WTC11 (cell line): ENCODE data around the gene ST6GALNAC3. TPM values are rescaled to one million over a fixed set of nuclear protein-coding genes. Genes with fewer than 3 reads are reported as not detected.

Experiments
- ATAC-seq: fragments of 200-7000 bp; cut with Tn5 transposase; 2 replicates; pipeline ENCODE4 v1.10.0; 2021; ENCODE audit warnings: mild to moderate bottlenecking, moderate library complexity
- CTCF ChIA-PET: fragments of 300-600 bp; sonication (Branson Sonifier 250); formaldehyde crosslinking; loops from one replicate; lab custom pipeline; 2021; ENCODE audit warnings: antibody characterized with exemption; lab: Charles Lee
- POLR2A ChIA-PET: fragments of 350-600 bp; sonication (Branson Sonifier 250); formaldehyde crosslinking; loops from one replicate; lab custom pipeline; 2021; ENCODE audit warnings: antibody characterized with exemption; lab: Charles Lee
- DNase-seq: peaks from one replicate; pipeline ENCODE4 v3.0.0; 2021; ENCODE audit warnings: low spot score
- H3K27ac Mint-ChIP-seq: 2 replicates; pipeline ENCODE4 v1.8.0; 2021; ENCODE audit warnings: mixed read lengths
- H3K27me3 Mint-ChIP-seq: 2 replicates; pipeline ENCODE4 v1.8.0; 2021; ENCODE audit warnings: low read depth, mild to moderate bottlenecking, moderate library complexity, mixed read lengths
- H3K36me3 Mint-ChIP-seq: 2 replicates; pipeline ENCODE4 v1.8.0; 2021; ENCODE audit warnings: mixed read lengths
- H3K4me1 Mint-ChIP-seq: 2 replicates; pipeline ENCODE4 v1.8.0; 2022; ENCODE audit warnings: mixed read lengths
- H3K4me3 Mint-ChIP-seq: 2 replicates; pipeline ENCODE4 v1.8.0; 2021; ENCODE audit warnings: mild to moderate bottlenecking, moderate library complexity, mixed read lengths
- H3K9me3 Mint-ChIP-seq: 2 replicates; pipeline ENCODE4 v1.8.0; 2021; ENCODE audit warnings: mixed read lengths
- CREB1 ChIP-seq: sonication (generic); formaldehyde crosslinking; IDR thresholded peaks from 2 replicates; pipeline ENCODE4 v1.8.0; 2023; ENCODE audit warnings: mild to moderate bottlenecking, missing genetic modification reagents
- E2F5 ChIP-seq: sonication (generic); formaldehyde crosslinking; IDR thresholded peaks from 2 replicates; pipeline ENCODE4 v1.8.1; 2022; ENCODE audit warnings: mild to moderate bottlenecking, moderate library complexity, missing genetic modification reagents
- EMX1 ChIP-seq: fragments of 250-450 bp; sonication (Bioruptor Pico); IDR thresholded peaks from 2 replicates; pipeline ENCODE4 v1.8.0; 2021; ENCODE audit warnings: mild to moderate bottlenecking
- HMGXB4 ChIP-seq: sonication (generic); formaldehyde crosslinking; IDR thresholded peaks from 2 replicates; pipeline ENCODE4 v1.8.1; 2023; ENCODE audit warnings: mild to moderate bottlenecking, moderate library complexity, missing genetic modification reagents
- JAZF1 ChIP-seq: fragments of 250-450 bp; sonication (Bioruptor Pico); IDR thresholded peaks from 2 replicates; pipeline ENCODE4 v1.9.0; 2021; ENCODE audit warnings: moderate library complexity, mild to moderate bottlenecking, inconsistent platforms
- JUN ChIP-seq: sonication (generic); formaldehyde crosslinking; IDR thresholded peaks from 2 replicates; pipeline ENCODE4 v1.8.0; 2023; ENCODE audit warnings: mild to moderate bottlenecking, missing genetic modification reagents
- MAX ChIP-seq: sonication (generic); formaldehyde crosslinking; IDR thresholded peaks from 2 replicates; pipeline ENCODE4 v1.8.0; 2022; ENCODE audit warnings: mild to moderate bottlenecking, missing genetic modification reagents
- MLX ChIP-seq: sonication (generic); formaldehyde crosslinking; IDR thresholded peaks from 2 replicates; pipeline ENCODE4 v1.8.1; 2023; ENCODE audit warnings: mild to moderate bottlenecking, missing genetic modification reagents, moderate library complexity
- NR1H2 ChIP-seq: sonication (generic); formaldehyde crosslinking; IDR thresholded peaks from 2 replicates; pipeline ENCODE4 v1.9.0; 2021; ENCODE audit warnings: mild to moderate bottlenecking, moderate library complexity, missing genetic modification reagents
- NR2C2 ChIP-seq: sonication (generic); formaldehyde crosslinking; IDR thresholded peaks from 2 replicates; pipeline ENCODE4 v1.8.0; 2022; ENCODE audit warnings: mild to moderate bottlenecking, missing genetic modification reagents
- OVOL2 ChIP-seq: fragments of 250-450 bp; sonication (Bioruptor Pico); IDR thresholded peaks from 2 replicates; pipeline ENCODE4 v1.9.0; 2021; ENCODE audit warnings: mild to moderate bottlenecking, borderline replicate concordance
- PRDM15 ChIP-seq: sonication (generic); formaldehyde crosslinking; IDR thresholded peaks from 2 replicates; pipeline ENCODE4 v1.8.0; 2022; ENCODE audit warnings: missing genetic modification reagents
- SMAD4 ChIP-seq: sonication (generic); formaldehyde crosslinking; IDR thresholded peaks from 2 replicates; pipeline ENCODE4 v1.8.0; 2022; ENCODE audit warnings: mild to moderate bottlenecking, missing genetic modification reagents
- STAT6 ChIP-seq: sonication (generic); formaldehyde crosslinking; conservative IDR thresholded peaks from 2 replicates; pipeline ENCODE4 v1.8.1; 2023; ENCODE audit warnings: mild to moderate bottlenecking, low read depth, missing genetic modification reagents, moderate library complexity
- TP53 ChIP-seq: sonication (generic); formaldehyde crosslinking; IDR thresholded peaks from 2 replicates; pipeline ENCODE4 v1.8.1; 2023; ENCODE audit warnings: mild to moderate bottlenecking, missing genetic modification reagents
- USF2 ChIP-seq: sonication (generic); formaldehyde crosslinking; IDR thresholded peaks from 2 replicates; pipeline ENCODE4 v1.8.1; 2023; ENCODE audit warnings: mild to moderate bottlenecking, missing genetic modification reagents, moderate library complexity
- ZNF317 ChIP-seq: sonication (generic); formaldehyde crosslinking; IDR thresholded peaks from 2 replicates; pipeline ENCODE4 v1.8.1; 2023; ENCODE audit warnings: low read depth, mild to moderate bottlenecking, moderate library complexity, missing genetic modification reagents, borderline replicate concordance
- ZNF425 ChIP-seq: fragments of 250-450 bp; sonication (Bioruptor Pico); conservative IDR thresholded peaks from 2 replicates; pipeline ENCODE4 v1.9.0; 2021; ENCODE audit warnings: mild to moderate bottlenecking
- ZSCAN18 ChIP-seq: fragments of 250-450 bp; sonication (Bioruptor Pico); IDR thresholded peaks from 2 replicates; pipeline ENCODE4 v2.1.2; 2022; ENCODE audit warnings: mild to moderate bottlenecking, moderate library complexity
- total RNA-seq: library from RNA; stranded (reverse); gene quantifications from 3 replicates; pipeline ENCODE4 v1.2.3, GENCODE V29; 2021

ST6GALNAC3 gene
- total RNA-seq, 1 experiment from 2014 or later = 11.9 TPM

GRCh38 chr1:76477156-76477555 is 402.6 kb downstream of the ST6GALNAC3 start (continued):
- no peak for TF ChIP-seq MAX (CRISPR knock-in tag)
- no peak for TF ChIP-seq JAZF1 (CRISPR knock-in tag)
- TF ChIP-seq NR1H2 (CRISPR knock-in tag) = no peak
- TF ChIP-seq ZNF425 (CRISPR knock-in tag) = no peak
- no peak for TF ChIP-seq MLX
- no peak for TF ChIP-seq HMGXB4 (CRISPR knock-in tag)
- no peak for TF ChIP-seq EMX1 (CRISPR knock-in tag)
- no peak for TF ChIP-seq PRDM15
- no peak for TF ChIP-seq TP53 (CRISPR knock-in tag)

- Mint-ChIP-seq H3K27me3 (no peaks in the 10 kb centered on the region; the same call in 1 of the 2 replicates), H3K27ac (no peak overlapping the region), H3K4me3 (no peak overlapping the region), H3K4me1 (no peaks in the 10 kb centered on the region), H3K36me3 (peaks cover 3% of the 10 kb centered on the region; the same call in 1 of the 2 replicates)
- no peak for DNase-seq
- no peak for ATAC-seq
- TF ChIP-seq JUN (no peak), NR2C2 (CRISPR knock-in tag) (no peak), ZNF317 (CRISPR knock-in tag) (no peak), E2F5 (CRISPR knock-in tag) (no peak), OVOL2 (CRISPR knock-in tag) (no peak)
- TF ChIP-seq, all 79 proteins: peak for 0
- CTCF ChIA-PET = no interaction called here
- H3K9me3 Mint-ChIP-seq = peaks cover 11% of the 10 kb centered on the region
- POLR2A ChIA-PET = no interaction called here
Measured at GRCh38 chr1:76480827-76481226, 406.3 kb downstream of the ST6GALNAC3 start.

- Mint-ChIP-seq H3K27me3 (no peaks in the 10 kb centered on the region; the same call in 1 of the 2 replicates), H3K36me3 (peaks cover 3% of the 10 kb centered on the region; the same call in 1 of the 2 replicates), H3K4me3 (no peak overlapping the region), H3K9me3 (peaks cover 6% of the 10 kb centered on the region), H3K4me1 (no peaks in the 10 kb centered on the region), H3K27ac (no peak overlapping the region)
- DNase-seq (no peak), ATAC-seq (no peak)
- CTCF ChIA-PET = no interaction called here
- POLR2A ChIA-PET = no interaction called here
- no peak for TF ChIP-seq CREB1 (CRISPR knock-in tag)
- TF ChIP-seq SMAD4 (CRISPR knock-in tag) = no peak
- TF ChIP-seq USF2 (CRISPR knock-in tag) = no peak
- no peak for TF ChIP-seq STAT6 (CRISPR knock-in tag)
- TF ChIP-seq ZSCAN18 (CRISPR knock-in tag) = no peak
Measured at GRCh38 chr1:76481672-76482071, 407.1 kb downstream of the ST6GALNAC3 start.
